Endometrial microvascular endothelial cells (primary cell): ENCODE data around the gene MAP2. TPM values are rescaled to one million over a fixed set of nuclear protein-coding genes. Genes with fewer than 3 reads are reported as not detected.
"Not testable (repeated sequence)": the region's sequence is repeated elsewhere in the genome, so short reads cannot be mapped to it uniquely, and the experiment has no call there.

Experiments
- in situ Hi-C: cut with HindIII; loops from 2 replicates; pipeline ENCODE4 v1.10.0; 2017; ENCODE audit warnings: low sequenced_read_pairs, low pct_unique_long_range_greater_than_20kb; ENCODE audit errors: inconsistent ontology term
- total RNA-seq: library from RNA; depleted of rRNA; stranded (reverse); fragments of >200 nt; gene quantifications from one replicate; pipeline ENCODE4 v1.2.3, GENCODE V29; 2015; ENCODE audit errors: inconsistent ontology term

Gene MAP2
- total RNA-seq, 1 donor from 2014 or later: 29.3 TPM

- in situ Hi-C loops: no loop called here
Measured at GRCh38 chr2:209468846-209469245, 45.0 kb downstream of the MAP2 start.

GRCh38 chr2:209469481-209469880 lies 45.6 kb downstream of the MAP2 start:
- in situ Hi-C loops: no loop called here

- in situ Hi-C loops: no loop called here
Measured at GRCh38 chr2:209470466-209470865, 46.6 kb downstream of the MAP2 start.

- in situ Hi-C loops: no loop called here
Measured at GRCh38 chr2:209471037-209471436, 47.2 kb downstream of the MAP2 start.

- in situ Hi-C loops: no loop called here
Measured at GRCh38 chr2:209472112-209472832, 48.4 kb downstream of the MAP2 start.

- in situ Hi-C loops: no loop called here
Measured at GRCh38 chr2:209472871-209473270, 49.0 kb downstream of the MAP2 start.

- in situ Hi-C loops: no loop called here
Measured at GRCh38 chr2:209473930-209474419, 50.1 kb downstream of the MAP2 start.

GRCh38 chr2:209474960-209475359 lies 51.1 kb downstream of the MAP2 start:
- in situ Hi-C loops: no loop called here

GRCh38 chr2:209476367-209477208 lies 52.7 kb downstream of the MAP2 start:
- in situ Hi-C loops: no loop called here

- in situ Hi-C loops: not testable (repeated sequence)
Measured at GRCh38 chr2:209492296-209492695, 68.4 kb downstream of the MAP2 start.

- in situ Hi-C loops: not testable (repeated sequence)
Measured at GRCh38 chr2:209495068-209495620, 71.3 kb downstream of the MAP2 start.

GRCh38 chr2:209495855-209496585 lies 72.2 kb downstream of the MAP2 start:
- in situ Hi-C loops: no loop called here

GRCh38 chr2:209496586-209496982 lies 72.7 kb downstream of the MAP2 start:
- in situ Hi-C loops: no loop called here

- in situ Hi-C loops: no loop called here
Measured at GRCh38 chr2:209498614-209499013, 74.8 kb downstream of the MAP2 start.

GRCh38 chr2:209499069-209499468 lies 75.2 kb downstream of the MAP2 start:
- in situ Hi-C loops: no loop called here

GRCh38 chr2:209501579-209501978 lies 77.7 kb downstream of the MAP2 start:
- in situ Hi-C loops: no loop called here

GRCh38 chr2:209505410-209505809 lies 81.6 kb downstream of the MAP2 start:
- in situ Hi-C loops: no loop called here

- in situ Hi-C loops: no loop called here
Measured at GRCh38 chr2:209508255-209508654, 84.4 kb downstream of the MAP2 start.

GRCh38 chr2:209511637-209512036 lies 87.8 kb downstream of the MAP2 start:
- in situ Hi-C loops: no loop called here
